ENCODE measurements around the gene SLC22A1. TPM values are rescaled to one million over a fixed set of nuclear protein-coding genes. Genes with fewer than 3 reads are reported as not detected.

Gene SLC22A1
- total and polyA plus RNA-seq, 10 of the 15 experiments (the other 5 are each of a cell fraction or from before 2014, with no cell fraction given) = 0.09 to 0.28 (median 0.15) TPM; not detected in 3

GRCh38 chr6:160188773-160189172 lies 67.2 kb downstream of the SLC22A1 start:
- ATAC-seq = no peak
- no peak for DNase-seq (ENCODE audit: low read depth, low spot score)
- ChIA-PET SMC1A (ENCODE audit: uncharacterized antibody, unreplicated experiment) (no interaction called here), RAD21 (ENCODE audit: unreplicated experiment) (no interaction called here), POLR2A (no interaction called here), CTCF (no interaction called here)
- H3K4me3 ChIP-seq = no peak overlapping the region
- no peak for TF ChIP-seq LARP7 (IDR thresholded peaks at IDR 0.05)
- TF ChIP-seq REST (IDR thresholded peaks at IDR 0.05; ENCODE audit: low read depth, low read length) = no peak
- no peak for TF ChIP-seq CEBPZ (IDR thresholded peaks at IDR 0.05; ENCODE audit: low read depth, low read length)
- TF ChIP-seq SMC3 (IDR thresholded peaks at IDR 0.05; ENCODE audit: borderline replicate concordance, low read length) = no peak
- no peak for TF ChIP-seq TAF1 (IDR thresholded peaks at IDR 0.05; ENCODE audit: borderline replicate concordance, low read depth, low read length)
- no peak for TF ChIP-seq JUND (IDR thresholded peaks at IDR 0.05; ENCODE audit: low read depth, low read length)
- no peak for TF ChIP-seq IRF4 (IDR thresholded peaks at IDR 0.05; ENCODE audit: low read depth, low read length)
- no peak for TF ChIP-seq HCFC1 (IDR thresholded peaks at IDR 0.05; ENCODE audit: low read length)
- TF ChIP-seq BCLAF1 (IDR thresholded peaks at IDR 0.05) = no peak
- no peak for TF ChIP-seq MEF2A (IDR thresholded peaks at IDR 0.05; ENCODE audit: insufficient read depth, low read depth, low read length)
- no peak for TF ChIP-seq IKZF1 (conservative IDR thresholded peaks at IDR 0.05)
- no peak for TF ChIP-seq RB1 (IDR thresholded peaks at IDR 0.05; ENCODE audit: borderline replicate concordance)
- no peak for TF ChIP-seq HDAC6 (IDR thresholded peaks at IDR 0.05; ENCODE audit: unreplicated experiment)
- no peaks in the 10 kb centered on the region for H3K79me2 ChIP-seq (ENCODE audit: control insufficient read depth, insufficient read depth, low read length)
- no peaks in the 10 kb centered on the region for H3K27me3 ChIP-seq (replicated peaks in 1 of 2; ENCODE audit: control insufficient read depth in 2 of 2, insufficient read depth in 2 of 2, low read length in 1 of 2)
- H2AFZ ChIP-seq (ENCODE audit: control insufficient read depth, low read depth, low read length) = no peak overlapping the region
- WGBS (ENCODE audit: insufficient coverage, insufficient replicate concordance, low lambda C conversion rate, missing lambda C conversion rate) = 0% methylated on average over 1 of the region's 1 CpG
- in situ Hi-C loops (cut with MboI) (no loop called here), intact Hi-C loops (cut with micrococcal nuclease; ENCODE audit: unreplicated experiment) (no loop called here)
- H4K20me1 ChIP-seq (ENCODE audit: control insufficient read depth, insufficient read depth) = no peaks in the 10 kb centered on the region
- no peaks in the 10 kb centered on the region for H3K36me3 ChIP-seq (ENCODE audit: control insufficient read depth in 2 of 2, insufficient read depth in 2 of 2, low read length in 1 of 2)
- no peaks in the 10 kb centered on the region for H3K4me1 ChIP-seq (ENCODE audit: control insufficient read depth, insufficient read depth, low read length)
- H3K9me3 ChIP-seq (replicated peaks; ENCODE audit: control insufficient read depth, insufficient read depth, low read length) = no peaks in the 10 kb centered on the region; the same call in 2 of the 3 replicates
- H3K9ac ChIP-seq (ENCODE audit: control insufficient read depth, insufficient read depth, low read length) = no peak overlapping the region
- no peak overlapping the region for H3K27ac ChIP-seq (ENCODE audit: control insufficient read depth, insufficient read depth)
- no peak overlapping the region for H3K4me2 ChIP-seq (ENCODE audit: control insufficient read depth, insufficient read depth)
- no TSS peak for BruUV-seq (replicated peaks)
- FAIRE-seq = no peak

Data from GM12878 (cell line).